HepG2 (cell line): ENCODE results near the gene OR6B2. TPM values are rescaled to one million over a fixed set of nuclear protein-coding genes. Genes with fewer than 3 reads are reported as not detected.

Experiments
- ATAC-seq: fragments of 200-7000 bp; cut with Tn5 transposase; 3 replicates; pipeline ENCODE4 v1.9.1; 2020; ENCODE audit warnings: mild to moderate bottlenecking, moderate library complexity
- BruUV-seq: library from RNA; stranded (reverse); fragments of 400-500 nt; replicated peaks from 2 replicates; lab custom pipeline; 2021; lab: Mats Ljungman, UMichigan
- CTCF ChIA-PET: fragments of 300-600 bp; formaldehyde crosslinking; extraction: SDS; loops from one replicate; lab custom pipeline; 2021; ENCODE audit warnings: low total read pairs, inconsistent platforms, low intra/inter-chr PET ratio; lab: Yijun Ruan, JAX
- POLR2A ChIA-PET: fragments of 350-600 bp; sonication (Branson Sonifier 250); formaldehyde crosslinking; loops from one replicate; lab custom pipeline; 2020; ENCODE audit warnings: antibody characterized with exemption, inconsistent platforms; lab: Yijun Ruan, JAX
- DNase-seq: peaks from one replicate; pipeline ENCODE4 v3.0.0-alpha.2; 2015; ENCODE audit warnings: low spot score
- FAIRE-seq: peaks from 3 replicates; lab custom pipeline; 2011; peaks lifted over from hg19 to GRCh38; lab: Jason Lieb, UNC
- H2AFZ ChIP-seq: one replicate; pipeline ENCODE4 v1.6.1; 2011; ENCODE audit warnings: low read length, inconsistent platforms
- H3K27ac ChIP-seq: fragments of 300-600 bp; 3 replicates; pipeline ENCODE4 v1.8.0; 2011; ENCODE audit warnings: mixed run types, mild to moderate bottlenecking, mixed read lengths, low read length, inconsistent platforms; ENCODE audit not compliant: insufficient read depth; ENCODE audit errors: extremely low read length
- H3K27me3 ChIP-seq, 2 experiments: fragments of 200-600 bp in 1 of 2; 2 replicates in 1 of 2; 3 replicates in 1 of 2; pipeline versions ENCODE4 v1.6.0 to v1.8.0; 2011; ENCODE audit warnings: low read length in 2 of 2, mild to moderate bottlenecking in 2 of 2, moderate library complexity in 2 of 2, inconsistent platforms in 1 of 2; ENCODE audit not compliant: insufficient read depth in 2 of 2, control insufficient read depth in 1 of 2
- H3K36me3 ChIP-seq, 2 experiments: fragments of 200-600 bp in 1 of 2; replicated peaks in 1 of 2; 2 replicates in 1 of 2; 3 replicates in 1 of 2; pipeline versions ENCODE4 v1.5.1 to v1.8.0; 2011; ENCODE audit warnings: low read length in 2 of 2, inconsistent platforms in 1 of 2; ENCODE audit not compliant: insufficient read depth in 2 of 2, control insufficient read depth in 1 of 2
- H3K4me1 ChIP-seq: 2 replicates; pipeline ENCODE4 v1.5.1; 2012; ENCODE audit warnings: low read length, inconsistent platforms; ENCODE audit not compliant: insufficient read depth
- H3K4me2 ChIP-seq: 2 replicates; pipeline ENCODE4 v1.6.0; 2011; ENCODE audit warnings: low read depth, low read length, inconsistent platforms
- H3K4me3 ChIP-seq, 3 experiments: fragments of 200-600 bp in 1 of 3; sonication (generic), shearing (Covaris generic) in 1 of 3; replicated peaks in 1 of 3; 2 replicates each; pipeline ENCODE4 v1.5.1; 2011 to 2016; ENCODE audit warnings: low read length in 3 of 3, inconsistent platforms in 2 of 3, low read depth in 2 of 3, mild to moderate bottlenecking in 2 of 3, control low read depth in 1 of 3, mixed read lengths in 1 of 3; ENCODE audit not compliant: insufficient read depth in 1 of 3
- H3K79me2 ChIP-seq: one replicate; pipeline ENCODE4 v1.6.1; 2011; ENCODE audit warnings: low read length, inconsistent platforms; ENCODE audit not compliant: insufficient read depth
- H3K9ac ChIP-seq: 2 replicates; pipeline ENCODE4 v1.6.0; 2011; ENCODE audit warnings: mild to moderate bottlenecking, low read depth, low read length, inconsistent platforms; ENCODE audit not compliant: insufficient read depth
- H3K9me3 ChIP-seq: 2 replicates; pipeline ENCODE4 v1.5.1; 2012; ENCODE audit warnings: mild to moderate bottlenecking, low read length
- H4K20me1 ChIP-seq: 2 replicates; pipeline ENCODE4 v1.6.0; 2011; ENCODE audit warnings: inconsistent platforms, mild to moderate bottlenecking, low read length, moderate library complexity; ENCODE audit not compliant: insufficient read depth
- BCL6 ChIP-seq: IDR thresholded peaks from 2 replicates; pipeline ENCODE4 v1.6.1; 2016; ENCODE audit warnings: missing genetic modification reagents, missing compliant biosample characterization
- CTCF ChIP-seq: sonication (generic); formaldehyde crosslinking; IDR thresholded peaks from 2 replicates; pipeline ENCODE4 v1.5.0; 2020; ENCODE audit warnings: mild to moderate bottlenecking, missing genetic modification reagents, moderate library complexity
- HNF4A ChIP-seq: sonication (generic); formaldehyde crosslinking; IDR thresholded peaks from 2 replicates; pipeline ENCODE4 v1.4.0; 2020; ENCODE audit warnings: missing genetic modification reagents
- HNRNPK ChIP-seq: fragments of 200-400 bp; formaldehyde crosslinking; IDR thresholded peaks from 2 replicates; pipeline ENCODE4 v1.6.1; 2018; ENCODE audit warnings: low read length, low read depth, moderate library complexity, mild to moderate bottlenecking; ENCODE audit not compliant: poor library complexity, severe bottlenecking
- MAFK ChIP-seq, 2 experiments: IDR thresholded peaks in 1 of 2; conservative IDR thresholded peaks in 1 of 2; 2 replicates each; pipeline ENCODE4 v1.6.1; 2011; ENCODE audit warnings: improper control_type of control experiment in 2 of 2, low read length in 2 of 2
- RBM22 ChIP-seq: fragments of 200-400 bp; formaldehyde crosslinking; optimal IDR thresholded peaks from 2 replicates; pipeline ENCODE3; 2017; ENCODE audit warnings: mild to moderate bottlenecking, low read length, moderate library complexity
- RXRA ChIP-seq: sonication (generic); formaldehyde crosslinking; IDR thresholded peaks from 2 replicates; pipeline ENCODE4 v1.5.1; 2020; ENCODE audit warnings: missing genetic modification reagents
- TFDP1 ChIP-seq: IDR thresholded peaks from 2 replicates; pipeline ENCODE4 v1.6.1; 2016; ENCODE audit warnings: missing compliant biosample characterization, missing genetic modification reagents, borderline replicate concordance
- ZBTB33 ChIP-seq: sonication (generic); formaldehyde crosslinking; IDR thresholded peaks from 2 replicates; pipeline ENCODE4 v1.4.0; 2020; ENCODE audit warnings: missing genetic modification reagents
- ZNF263 ChIP-seq: sonication (generic); formaldehyde crosslinking; IDR thresholded peaks from 2 replicates; pipeline ENCODE4 v1.4.0; 2020; ENCODE audit warnings: missing genetic modification reagents
- ZNF317 ChIP-seq: sonication (generic); formaldehyde crosslinking; IDR thresholded peaks from 2 replicates; pipeline ENCODE4 v1.5.0; 2020; ENCODE audit warnings: mild to moderate bottlenecking, missing genetic modification reagents
- ZNF343 ChIP-seq: sonication (generic); formaldehyde crosslinking; IDR thresholded peaks from 2 replicates; pipeline ENCODE4 v1.4.0; 2020; ENCODE audit warnings: mild to moderate bottlenecking, missing genetic modification reagents
- ZNF432 ChIP-seq: sonication (generic); formaldehyde crosslinking; IDR thresholded peaks from 2 replicates; pipeline ENCODE4 v1.5.0; 2020; ENCODE audit warnings: missing genetic modification reagents, mild to moderate bottlenecking, borderline replicate concordance
- ZNF550 ChIP-seq: sonication (generic); formaldehyde crosslinking; IDR thresholded peaks from 2 replicates; pipeline ENCODE4 v1.4.0; 2020; ENCODE audit warnings: mild to moderate bottlenecking, missing genetic modification reagents, borderline replicate concordance
- ZNF564 ChIP-seq: sonication (generic); formaldehyde crosslinking; IDR thresholded peaks from 2 replicates; pipeline ENCODE4 v1.8.1; 2023; ENCODE audit warnings: mild to moderate bottlenecking, missing genetic modification reagents
- ZSCAN29 ChIP-seq: sonication (generic); formaldehyde crosslinking; conservative IDR thresholded peaks from 2 replicates; pipeline ENCODE4 v1.4.0; 2020; ENCODE audit warnings: mild to moderate bottlenecking, missing genetic modification reagents
- WGBS: methylation state at CpG from one replicate; pipeline ENCODE4 v1.1.6; 2017; ENCODE audit warnings: low lambda C conversion rate; 5-methylcytosine and 5-hydroxymethylcytosine counted together
- in situ Hi-C: cut with HindIII; loops from 2 replicates; pipeline ENCODE4 v1.10.0; 2017; ENCODE audit warnings: low pct_unique_long_range_greater_than_20kb; ENCODE audit not compliant: extremely low pct_ligation_motif_present
- intact Hi-C: fragments of 100-400 bp; cut with micrococcal nuclease; formaldehyde crosslinking; loops from one replicate; pipeline ENCODE4 v1.10.0; 2022; ENCODE audit not compliant: unreplicated experiment
- polyA plus RNA-seq, 8 experiments: library from polyadenylated mRNA; depleted of rRNA in 3 of 8; stranded (reverse) in 7 of 8; unstranded in 1 of 8; fragments of >200 nt; fragmentation: Illumina TruSeq in 4 of 8; extraction: Trizol in 4 of 8; gene quantifications; 2 replicates each; pipeline versions ENCODE4 v1.2.1 to v1.2.3, GENCODE V29; 2011 to 2016; ENCODE audit warnings: low read depth in 4 of 8, missing spikeins in 1 of 8, mixed read lengths in 1 of 8; ENCODE audit not compliant: insufficient read depth in 1 of 8
- total RNA-seq, 5 experiments: library from RNA; depleted of rRNA; stranded (reverse); fragments of >200 nt; fragmentation: Illumina TruSeq; extraction: Trizol; gene quantifications; 2 replicates each; pipeline ENCODE4 v1.2.3, GENCODE V29; 2016; ENCODE audit warnings: low read depth in 1 of 5

OR6B2 gene
- total and polyA plus RNA-seq, 2 of the 13 experiments (the other 11 are each of a cell fraction or from before 2014, with no cell fraction given) = not detected

- no peaks in the 10 kb centered on the region for H4K20me1 ChIP-seq
- POLR2A ChIA-PET = no interaction called here
- intact Hi-C loops = no loop called here
- FAIRE-seq (no peak), DNase-seq (no peak), ATAC-seq (no peak)
- 4% methylated on average over 1 of the region's 1 CpG for WGBS
- H3K9ac ChIP-seq = no peak overlapping the region
- no TSS peak for BruUV-seq
- no peaks in the 10 kb centered on the region for H3K36me3 ChIP-seq
- no peak for TF ChIP-seq ZNF263 (CRISPR knock-in tag)
- TF ChIP-seq HNF4A (CRISPR knock-in tag) = no peak
- TF ChIP-seq ZNF564 (CRISPR knock-in tag) = no peak
- TF ChIP-seq ZNF343 (CRISPR knock-in tag) = no peak
- no peak for TF ChIP-seq BCL6
- H3K9me3 ChIP-seq = no peaks in the 10 kb centered on the region
- CTCF ChIA-PET = no interaction called here
- H3K4me3 ChIP-seq = no peak overlapping the region
- no peak overlapping the region for H3K27ac ChIP-seq
- peaks cover 0 to 5% of the 10 kb centered on the region in 2 experiments; a peak in 1 of 5 replicates for H3K27me3 ChIP-seq
- no peaks in the 10 kb centered on the region for H3K79me2 ChIP-seq
- in situ Hi-C loops = no loop called here
- H3K4me1 ChIP-seq = no peaks in the 10 kb centered on the region
- H3K4me2 ChIP-seq = no peak overlapping the region
- H2AFZ ChIP-seq = no peak overlapping the region
Measured at GRCh38 chr2:240068193-240068592, 38.0 kb upstream of the OR6B2 start.

GRCh38 chr2:240066489-240066888 lies 36.3 kb upstream of the OR6B2 start:
- no peak for ATAC-seq
- FAIRE-seq = no peak
- POLR2A ChIA-PET = no interaction called here
- H4K20me1 ChIP-seq = no peaks in the 10 kb centered on the region
- no peaks in the 10 kb centered on the region for H3K27me3 ChIP-seq
- CTCF ChIA-PET = no interaction called here
- no peak overlapping the region for H2AFZ ChIP-seq
- no peaks in the 10 kb centered on the region for H3K36me3 ChIP-seq
- no peaks in the 10 kb centered on the region for H3K79me2 ChIP-seq
- H3K4me2 ChIP-seq = no peak overlapping the region
- intact Hi-C loops (no loop called here), in situ Hi-C loops (no loop called here)
- 7% methylated on average over 5 of the region's 5 CpGs for WGBS
- BruUV-seq = no TSS peak
- H3K4me3 ChIP-seq = no peak overlapping the region
- no peak for DNase-seq
- no peaks in the 10 kb centered on the region for H3K4me1 ChIP-seq
- no peak overlapping the region for H3K27ac ChIP-seq
- H3K9me3 ChIP-seq = no peaks in the 10 kb centered on the region
- H3K9ac ChIP-seq = no peak overlapping the region
- TF ChIP-seq ZNF550 (CRISPR knock-in tag) (no peak), RBM22 (no peak), ZNF317 (no peak), ZNF432 (CRISPR knock-in tag) (no peak), CTCF (CRISPR knock-in tag) (no peak), ZBTB33 (no peak), TFDP1 (CRISPR knock-in tag) (no peak), ZSCAN29 (no peak), RXRA (CRISPR knock-in tag) (no peak), MAFK (conservative IDR thresholded peaks at IDR 0.05 in 1 of 2, IDR thresholded peaks at IDR 0.05 in 1 of 2; ENCODE audit: low read length in 2 of 2) (no peak), HNRNPK (no peak)
